ENCODE data around the gene AKT3. TPM values are rescaled to one million over a fixed set of nuclear protein-coding genes. Genes with fewer than 3 reads are reported as not detected.

The AKT3 gene
- total and polyA plus RNA-seq, 2 donors (not counting 1 experiment from before 2014, with no cell fraction given) = 37.8 to 42.0 TPM

DNA sequence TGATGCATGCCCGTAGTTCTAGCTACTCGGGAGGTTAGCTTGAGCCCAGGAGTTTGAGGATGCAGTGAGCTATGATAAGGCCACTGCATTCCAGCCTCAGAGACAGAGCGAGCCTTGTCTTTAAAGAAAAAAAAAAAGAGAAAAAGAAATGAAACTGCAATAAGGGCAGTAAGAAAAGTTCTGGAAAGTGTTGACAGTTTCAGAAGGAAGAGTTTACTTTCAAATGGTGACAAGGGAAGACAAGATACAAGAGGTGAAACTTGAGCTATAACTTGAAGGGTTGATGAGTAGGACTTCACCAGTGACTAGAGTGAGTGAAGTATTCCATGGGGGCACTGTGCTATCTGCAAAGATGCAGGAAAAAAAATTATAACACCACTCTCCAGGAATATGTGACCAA, 125.0 kb downstream of the AKT3 start:
- Histone ChIP-seq H3K4me1 (ENCODE audit: control insufficient read depth, extremely low read depth, insufficient read depth, low read length) (peaks cover 1% of the 10 kb centered on the region), H3K4me3 (replicated peaks in 1 of 4; ENCODE audit: control extremely low read depth in 1 of 4, insufficient read depth in 1 of 4, low read depth in 3 of 4, low read length in 4 of 4) (no peak overlapping the region), H3K9me3 (ENCODE audit: control insufficient read depth, insufficient read depth, low read depth, low read length) (no peaks in the 10 kb centered on the region), H2AFZ (ENCODE audit: low read length) (no peak overlapping the region), H4K20me1 (ENCODE audit: control insufficient read depth, extremely low read depth, insufficient read depth, low read length) (no peaks in the 10 kb centered on the region), H3K9ac (ENCODE audit: insufficient read depth, low read length) (no peak overlapping the region), H3K27ac (ENCODE audit: insufficient read depth, low read length) (no peak overlapping the region), H3K79me2 (ENCODE audit: control insufficient read depth, insufficient read depth, low read length) (peaks cover 3% of the 10 kb centered on the region), H3K27me3 (ENCODE audit: control insufficient read depth, insufficient read depth, low read length) (no peaks in the 10 kb centered on the region), H3K36me3 (ENCODE audit: control insufficient read depth, insufficient read depth, low read length) (peaks cover under 1% of the 10 kb centered on the region), H3K4me2 (ENCODE audit: extremely low read depth, insufficient read depth, low read length) (no peak overlapping the region)
- DNase-seq (ENCODE audit: low read depth in 2 of 2) = no peak
- no peak for TF ChIP-seq EZH2 (IDR thresholded peaks at IDR 0.05; ENCODE audit: low read length, missing control alignments)
- no peak for TF ChIP-seq CTCF (conservative IDR thresholded peaks at IDR 0.05 in 1 of 2, IDR thresholded peaks at IDR 0.05 in 1 of 2; ENCODE audit: low read depth in 1 of 2, low read length in 2 of 2)

DNA sequence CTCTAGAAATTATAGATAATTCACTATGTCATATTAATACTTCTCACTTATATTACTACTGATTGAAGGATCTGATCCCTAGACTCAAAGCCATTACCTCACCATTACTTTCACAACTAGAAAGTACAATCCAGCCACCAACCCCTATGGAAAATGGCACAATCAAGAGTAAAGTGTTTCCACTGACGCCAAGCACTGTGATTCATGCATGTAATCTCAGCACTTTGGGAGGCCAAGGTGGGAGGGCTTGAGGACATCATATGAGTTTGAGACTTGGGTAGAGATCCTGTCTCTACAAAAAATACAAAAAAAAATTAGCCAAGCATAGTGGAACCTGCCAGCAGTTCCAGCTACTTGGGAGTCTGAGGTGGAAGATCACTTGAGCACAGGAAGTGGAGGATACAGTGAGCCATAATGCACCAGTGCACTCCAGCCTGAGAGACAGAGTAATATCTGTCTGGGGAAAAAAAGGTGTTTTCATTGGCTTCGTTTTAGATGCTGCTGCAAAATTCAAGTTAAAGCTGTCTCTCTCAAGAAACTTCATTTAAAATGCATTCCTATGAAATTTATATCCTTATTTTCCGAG, 126.5 kb downstream of the AKT3 start:
- DNase-seq (ENCODE audit: low read depth in 2 of 2) = peak in 1 of 2 donors; percentile 33
- TF ChIP-seq EZH2 (IDR thresholded peaks at IDR 0.05; ENCODE audit: low read length, missing control alignments) = no peak
- TF ChIP-seq CTCF (conservative IDR thresholded peaks at IDR 0.05 in 1 of 2, IDR thresholded peaks at IDR 0.05 in 1 of 2; ENCODE audit: low read depth in 1 of 2, low read length in 2 of 2) = no peak
- no peaks in the 10 kb centered on the region for H3K36me3 ChIP-seq (ENCODE audit: control insufficient read depth, insufficient read depth, low read length)
- no peak overlapping the region for H2AFZ ChIP-seq (ENCODE audit: low read length)
- H3K4me1 ChIP-seq (ENCODE audit: control insufficient read depth, extremely low read depth, insufficient read depth, low read length) = peaks cover 6% of the 10 kb centered on the region
- H3K9ac ChIP-seq (ENCODE audit: insufficient read depth, low read length) = no peak overlapping the region
- H3K4me2 ChIP-seq (ENCODE audit: extremely low read depth, insufficient read depth, low read length) = no peak overlapping the region
- H4K20me1 ChIP-seq (ENCODE audit: control insufficient read depth, extremely low read depth, insufficient read depth, low read length) = no peaks in the 10 kb centered on the region
- no peak overlapping the region for H3K27ac ChIP-seq (ENCODE audit: insufficient read depth, low read length)
- no peaks in the 10 kb centered on the region for H3K9me3 ChIP-seq (ENCODE audit: control insufficient read depth, insufficient read depth, low read depth, low read length)
- no peaks in the 10 kb centered on the region for H3K27me3 ChIP-seq (ENCODE audit: control insufficient read depth, insufficient read depth, low read length)
- H3K79me2 ChIP-seq (ENCODE audit: control insufficient read depth, insufficient read depth, low read length) = no peaks in the 10 kb centered on the region
- no peak overlapping the region for H3K4me3 ChIP-seq (replicated peaks in 1 of 4; ENCODE audit: control extremely low read depth in 1 of 4, insufficient read depth in 1 of 4, low read depth in 3 of 4, low read length in 4 of 4)

GRCh38 chr1:243723050-243723449, 127.0 kb downstream of the AKT3 start:
- no peak overlapping the region for H3K9ac ChIP-seq (ENCODE audit: insufficient read depth, low read length)
- no peak overlapping the region for H3K4me3 ChIP-seq (replicated peaks in 1 of 4; ENCODE audit: control extremely low read depth in 1 of 4, insufficient read depth in 1 of 4, low read depth in 3 of 4, low read length in 4 of 4)
- H3K36me3 ChIP-seq (ENCODE audit: control insufficient read depth, insufficient read depth, low read length) = no peaks in the 10 kb centered on the region
- no peaks in the 10 kb centered on the region for H4K20me1 ChIP-seq (ENCODE audit: control insufficient read depth, extremely low read depth, insufficient read depth, low read length)
- TF ChIP-seq CTCF (conservative IDR thresholded peaks at IDR 0.05 in 1 of 2, IDR thresholded peaks at IDR 0.05 in 1 of 2; ENCODE audit: low read depth in 1 of 2, low read length in 2 of 2) = no peak
- no peak for TF ChIP-seq EZH2 (IDR thresholded peaks at IDR 0.05; ENCODE audit: low read length, missing control alignments)
- no peaks in the 10 kb centered on the region for H3K9me3 ChIP-seq (ENCODE audit: control insufficient read depth, insufficient read depth, low read depth, low read length)
- no peak overlapping the region for H2AFZ ChIP-seq (ENCODE audit: low read length)
- H3K27ac ChIP-seq (ENCODE audit: insufficient read depth, low read length) = no peak overlapping the region
- DNase-seq (ENCODE audit: low read depth in 2 of 2) = no peak
- no peak overlapping the region for H3K4me2 ChIP-seq (ENCODE audit: extremely low read depth, insufficient read depth, low read length)
- H3K27me3 ChIP-seq (ENCODE audit: control insufficient read depth, insufficient read depth, low read length) = no peaks in the 10 kb centered on the region
- peaks cover 6% of the 10 kb centered on the region for H3K4me1 ChIP-seq (ENCODE audit: control insufficient read depth, extremely low read depth, insufficient read depth, low read length)
- H3K79me2 ChIP-seq (ENCODE audit: control insufficient read depth, insufficient read depth, low read length) = no peaks in the 10 kb centered on the region

All from fibroblast of lung (primary cell).